ENCODE data around the gene ZNF710.

ZNF710 gene

DNA sequence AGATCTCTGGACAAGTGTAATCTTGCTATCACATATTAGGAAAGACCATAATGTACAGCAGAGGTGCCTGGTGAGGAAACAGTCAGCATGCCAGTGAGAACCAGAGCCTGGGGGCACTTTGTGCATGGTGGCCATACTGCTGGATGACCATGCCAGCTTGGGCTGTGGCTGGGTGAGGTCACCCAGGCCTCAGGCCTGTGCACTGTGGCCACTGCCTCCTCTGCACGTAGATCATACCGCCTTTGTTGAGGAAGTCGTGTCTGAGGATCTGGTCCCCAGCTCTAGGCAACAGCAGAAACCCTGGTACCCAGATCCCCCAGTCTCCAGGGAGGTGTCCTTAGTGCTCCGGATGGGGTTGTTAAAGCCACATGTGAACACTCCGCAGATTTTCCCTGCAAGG lies 38.9 kb downstream of the ZNF710 start:
- DNase-seq (ENCODE audit: low spot score) = no peak

DNA sequence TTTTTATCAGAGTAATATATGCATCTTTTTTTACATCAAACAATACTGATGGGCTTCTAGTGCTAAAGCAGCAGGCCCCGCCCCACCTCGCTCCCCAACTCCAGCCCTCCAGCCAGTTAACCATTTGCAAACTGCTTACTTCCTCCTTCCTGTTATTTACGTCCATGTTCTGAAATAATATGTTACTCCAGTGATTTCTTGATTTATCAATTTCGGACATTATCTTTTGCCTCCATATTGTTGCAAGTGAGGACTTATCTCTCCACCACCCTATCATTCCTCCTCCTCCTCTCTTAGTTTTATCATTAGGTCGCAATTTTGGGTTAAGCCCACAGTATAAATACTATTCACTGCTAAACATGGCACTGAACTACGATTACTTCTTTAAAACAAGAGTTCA lies 39.5 kb downstream of the ZNF710 start:
- no peak for DNase-seq (ENCODE audit: low spot score)

- no peak for DNase-seq (ENCODE audit: low spot score)
Observed at GRCh38 chr15:90042356-90042755, 41.2 kb downstream of the ZNF710 start.

- DNase-seq (ENCODE audit: low spot score) = no peak
Observed at GRCh38 chr15:90042766-90043529, 41.8 kb downstream of the ZNF710 start.

DNA sequence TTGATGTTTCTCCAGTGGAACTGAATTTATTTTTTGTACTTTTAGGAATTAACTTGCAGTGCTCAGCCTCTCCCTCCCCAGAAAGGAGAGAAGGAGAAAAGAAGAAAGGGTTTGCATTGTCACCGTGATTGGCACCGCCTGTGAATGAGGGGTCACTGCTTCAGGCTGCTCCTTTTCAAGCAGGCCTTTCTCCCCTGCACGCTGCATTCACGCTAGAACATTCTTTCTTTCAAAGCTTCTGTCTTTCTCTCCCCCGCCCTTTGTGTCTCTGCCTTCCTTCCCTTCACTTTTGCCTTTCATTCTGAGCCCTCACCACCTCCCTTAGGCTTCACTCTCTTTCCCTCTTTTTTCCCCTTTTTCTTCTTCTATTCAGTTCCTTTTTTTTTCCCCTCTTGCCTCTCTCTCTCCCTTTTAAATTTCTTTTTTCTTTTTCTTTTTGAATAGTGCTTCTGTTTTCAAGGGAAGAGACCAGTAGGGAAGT lies 42.4 kb downstream of the ZNF710 start:
- DNase-seq (ENCODE audit: low spot score) = no peak

- DNase-seq (ENCODE audit: low spot score) = no peak
Observed at GRCh38 chr15:90044191-90044590, 43.1 kb downstream of the ZNF710 start.

DNA sequence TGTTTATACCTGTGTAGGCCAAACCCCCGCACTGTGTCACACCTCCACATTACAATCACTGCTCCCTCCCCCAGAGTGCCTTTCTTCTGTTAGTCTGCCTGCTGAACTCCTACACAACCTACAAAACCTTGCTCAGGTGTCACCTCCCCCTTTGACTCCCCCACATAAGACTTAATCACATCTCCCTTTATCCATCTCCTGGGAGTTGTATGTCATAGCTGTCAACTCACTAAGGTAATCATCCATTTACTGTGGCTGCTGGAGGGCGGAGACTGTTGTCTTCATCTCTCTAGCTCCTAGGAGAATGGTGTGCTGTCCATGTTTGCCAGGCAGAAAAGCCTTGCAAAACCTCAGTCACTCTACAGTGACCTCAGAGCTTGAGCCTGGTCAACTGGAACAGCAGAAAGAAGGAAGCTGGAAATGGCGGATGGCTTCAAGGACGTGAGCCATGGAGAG lies 43.8 kb downstream of the ZNF710 start:
- no peak for DNase-seq (ENCODE audit: low spot score)

DNA sequence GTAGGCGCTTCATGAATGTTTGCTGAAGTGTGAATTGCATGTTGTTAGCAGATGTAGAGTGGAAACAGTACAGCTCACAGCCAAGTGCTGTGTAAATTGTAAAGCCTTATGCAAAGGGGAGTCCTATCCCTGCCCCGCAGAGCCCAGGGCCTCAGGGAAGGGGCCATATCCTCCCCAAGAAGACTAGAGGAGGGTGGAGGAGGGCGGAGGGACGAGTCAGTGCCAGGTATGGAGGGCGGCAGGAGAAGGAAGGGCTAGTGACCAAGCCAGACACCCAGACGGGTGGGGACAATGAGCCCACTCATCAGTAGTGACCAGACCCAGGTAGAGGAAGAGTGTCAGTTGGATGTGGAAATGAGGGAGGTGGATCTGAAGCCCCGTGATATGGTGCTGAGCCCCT lies 45.2 kb downstream of the ZNF710 start:
- no peak for DNase-seq (ENCODE audit: low spot score)

- DNase-seq (ENCODE audit: low spot score) = no peak
Observed at GRCh38 chr15:90046911-90047392, 45.8 kb downstream of the ZNF710 start.

- DNase-seq (ENCODE audit: low spot score) = no peak
Observed at GRCh38 chr15:90047956-90048575, 46.9 kb downstream of the ZNF710 start.

- no peak for DNase-seq (ENCODE audit: low spot score)
Observed at GRCh38 chr15:90049030-90049429, 47.9 kb downstream of the ZNF710 start.

DNA sequence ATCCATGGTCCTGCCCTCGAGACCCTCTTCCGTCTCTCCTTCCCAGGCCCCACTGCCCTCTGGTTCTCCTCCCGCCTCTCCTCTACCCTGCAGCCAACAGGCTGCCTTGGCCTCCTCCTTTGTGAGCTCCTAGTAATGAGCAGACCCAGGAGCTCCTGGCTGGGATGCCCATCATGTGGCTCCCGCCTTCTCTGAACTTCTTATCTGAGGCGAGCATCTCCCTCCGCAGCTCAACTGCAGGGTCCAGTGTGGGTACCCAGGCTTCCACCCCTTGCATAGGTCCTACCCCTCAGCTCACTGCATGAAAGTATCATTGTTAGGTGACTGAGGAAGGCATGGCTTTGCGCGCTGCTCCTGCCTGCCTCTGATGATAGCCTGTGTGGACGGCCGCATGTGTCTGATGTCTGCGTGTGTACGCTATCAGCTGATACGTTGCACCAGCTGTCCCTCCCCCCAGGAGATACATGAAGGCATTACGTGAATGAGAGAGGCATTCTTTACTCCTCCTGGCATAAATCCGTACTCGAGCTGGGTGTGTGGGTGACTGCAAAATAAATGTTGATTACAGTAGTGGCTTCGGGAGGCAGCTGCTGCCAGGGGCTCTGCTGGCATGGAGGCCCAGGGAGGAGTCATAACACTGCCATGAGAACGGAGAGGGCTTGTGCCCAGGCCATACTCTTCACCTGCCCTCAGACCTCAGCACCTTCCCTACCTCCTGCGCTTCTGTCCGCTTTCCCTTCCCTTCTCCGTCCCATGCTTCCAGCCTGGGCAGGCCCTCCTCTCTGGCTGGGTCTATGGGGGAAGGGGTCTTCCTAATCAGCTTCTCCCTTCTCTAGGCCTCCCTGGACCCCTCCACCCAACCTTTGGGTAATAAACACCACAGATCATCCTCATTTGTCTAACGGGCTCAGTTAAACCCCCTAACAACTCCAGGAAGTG lies 48.8 kb downstream of the ZNF710 start:
- no peak for DNase-seq (ENCODE audit: low spot score)

DNA sequence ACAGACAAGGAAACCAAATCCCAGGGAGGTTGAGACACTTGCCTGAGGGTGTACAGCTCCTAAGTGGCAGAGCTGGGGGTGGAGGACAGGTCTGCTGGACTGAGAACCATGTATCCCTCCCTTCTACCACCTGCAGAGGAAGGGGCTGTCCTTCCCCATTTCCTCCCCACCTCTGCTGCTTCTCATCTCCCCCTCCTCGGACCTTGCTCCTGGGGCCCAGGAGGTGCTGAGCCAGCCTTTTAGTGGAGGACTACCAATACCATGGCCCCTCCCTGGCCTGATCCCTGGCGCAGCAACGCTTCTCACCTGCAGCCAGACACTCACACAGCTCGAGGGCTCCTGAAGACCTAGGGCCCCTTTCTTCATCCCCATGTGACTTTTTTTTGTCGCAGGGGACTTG lies 50.8 kb downstream of the ZNF710 start:
- no peak for DNase-seq (ENCODE audit: low spot score)

- DNase-seq (ENCODE audit: low spot score) = no peak
Observed at GRCh38 chr15:90053685-90054466, 52.8 kb downstream of the ZNF710 start.

DNA sequence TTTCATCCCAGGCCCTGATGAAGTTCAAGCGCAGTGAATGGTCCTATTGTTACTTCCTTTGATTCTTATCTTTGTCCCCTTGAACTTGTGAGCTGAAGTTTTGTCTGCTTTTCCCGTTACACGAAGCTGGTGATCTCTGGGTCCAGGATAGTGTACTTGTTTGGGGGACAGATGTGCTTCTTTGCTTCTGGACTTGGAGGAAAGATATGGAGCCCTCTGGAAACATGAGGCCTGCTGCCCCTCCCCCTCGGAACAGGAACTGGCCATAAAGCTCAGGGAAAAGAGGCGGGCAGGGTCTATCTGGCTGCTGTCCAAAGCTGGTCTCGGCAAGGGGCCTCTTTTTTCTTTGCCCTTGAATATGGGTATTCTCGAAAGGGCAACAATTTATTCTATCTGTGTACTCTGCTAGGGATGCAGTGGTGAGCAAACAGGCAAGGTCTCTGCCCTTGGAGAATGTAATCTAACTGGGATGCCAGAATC lies 53.5 kb downstream of the ZNF710 start:
- peak; percentile 43 for DNase-seq (ENCODE audit: low spot score)

DNA sequence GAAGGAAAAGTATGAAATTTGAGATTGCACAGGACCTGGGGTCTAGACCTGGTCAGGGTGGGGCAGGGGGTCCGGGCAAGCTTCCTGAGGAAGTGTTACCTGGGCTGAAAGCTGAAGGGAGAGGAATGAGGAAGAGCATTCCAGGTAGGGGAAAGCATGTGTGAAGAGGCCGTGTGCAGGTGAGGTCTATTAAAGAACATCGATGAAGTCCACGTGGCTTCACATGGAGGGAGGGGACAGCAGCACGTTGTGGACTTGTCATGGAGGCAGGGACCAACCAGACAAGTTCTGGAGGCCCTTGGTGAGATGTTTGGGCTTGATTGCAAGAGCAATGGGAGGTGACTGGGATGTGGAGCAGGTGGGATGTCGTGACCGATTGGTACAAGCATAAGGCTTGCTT lies 54.1 kb downstream of the ZNF710 start:
- no peak for DNase-seq (ENCODE audit: low spot score)

- DNase-seq (ENCODE audit: low spot score) = no peak
Observed at GRCh38 chr15:90056529-90056928, 55.4 kb downstream of the ZNF710 start.

GRCh38 chr15:90058308-90058707 lies 57.2 kb downstream of the ZNF710 start:
- DNase-seq (ENCODE audit: low spot score) = no peak

DNA sequence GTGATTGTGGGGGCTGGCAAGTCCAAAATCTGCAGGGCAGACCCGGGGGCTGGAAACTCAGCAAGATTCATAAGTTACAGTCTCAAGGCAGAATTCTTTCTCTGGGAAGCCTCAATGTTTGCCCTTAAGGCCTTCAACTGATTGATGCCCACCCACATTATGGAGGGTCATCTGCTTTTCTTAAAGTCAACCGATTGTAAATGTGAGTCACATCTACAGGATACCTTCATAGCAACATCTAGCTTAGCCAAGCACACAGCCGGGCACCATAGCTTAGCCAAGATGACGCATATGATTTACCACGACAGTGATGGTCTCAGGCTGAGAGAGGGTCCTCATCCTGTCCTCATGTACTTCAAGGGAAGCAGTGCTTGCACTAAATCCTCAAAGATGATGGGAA lies 57.7 kb downstream of the ZNF710 start:
- DNase-seq (ENCODE audit: low spot score) = no peak

DNA sequence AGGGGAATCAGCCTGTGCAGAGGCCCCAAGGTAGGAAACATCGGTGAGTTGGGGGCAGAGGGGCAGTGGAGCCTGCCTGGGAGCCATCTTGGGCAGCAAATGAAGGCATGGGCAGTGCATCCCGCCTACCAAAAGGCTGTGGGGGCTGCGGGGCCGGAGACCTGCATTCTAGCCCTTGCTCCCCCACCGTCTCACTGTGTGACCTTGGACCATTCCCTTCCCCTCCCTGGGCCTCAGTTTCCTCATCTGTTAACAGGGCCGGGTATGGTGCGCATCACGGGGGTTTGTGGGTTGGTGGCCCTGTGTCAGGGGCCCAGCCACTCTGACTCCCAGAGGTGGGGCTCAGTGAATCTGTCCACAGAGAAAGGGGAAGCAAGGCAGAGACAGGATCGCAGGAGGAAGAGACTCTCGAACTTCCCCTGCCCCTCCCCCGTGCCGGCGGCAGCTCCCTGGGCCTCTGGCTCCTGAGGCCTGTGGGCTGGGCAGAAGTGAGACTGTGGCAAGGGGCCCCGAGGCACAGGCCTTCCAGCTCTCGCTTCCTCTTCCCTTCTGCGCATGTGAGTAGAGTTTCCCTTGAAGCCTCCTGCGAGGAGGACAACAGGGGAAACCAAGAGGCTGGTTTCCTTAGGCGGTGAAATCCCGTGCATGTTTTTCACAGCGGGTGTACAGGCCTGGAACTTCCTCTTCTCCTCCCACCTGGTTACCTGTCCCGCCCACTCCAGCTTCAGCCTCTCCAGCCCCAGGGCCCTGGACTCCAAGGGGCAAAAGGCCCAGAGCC lies 58.3 kb downstream of the ZNF710 start:
- no peak for DNase-seq (ENCODE audit: low spot score)

DNA sequence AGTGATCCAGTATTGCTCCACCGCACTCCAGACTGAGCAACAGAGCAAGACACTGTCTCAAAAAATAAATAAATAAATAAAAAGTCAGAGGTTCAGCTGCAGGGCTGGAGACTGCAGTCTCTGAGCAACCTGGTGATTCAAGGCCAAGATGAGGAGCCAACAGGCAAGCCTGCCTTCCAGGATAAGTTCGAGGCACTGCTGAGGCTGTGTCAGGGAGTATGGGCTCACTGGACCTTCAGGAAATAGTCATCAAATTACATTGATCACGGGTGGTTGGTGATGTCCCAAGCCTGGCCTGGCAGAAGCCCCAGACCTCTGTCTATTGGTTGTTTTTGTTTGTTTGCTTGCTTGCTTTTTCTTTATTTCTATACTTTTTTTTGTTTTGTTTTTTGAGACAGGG lies 59.7 kb downstream of the ZNF710 start:
- DNase-seq (ENCODE audit: low spot score) = no peak
